HG03064 (cell line): Measurements from ENCODE around the gene TRHDE.

Experiments used
- ATAC-seq: cut with Tn5 transposase; IDR thresholded peaks from one replicate; pipeline ENCODE4 v1.9.1; 2021; ENCODE audit warnings: low read depth; ENCODE audit not compliant: unreplicated experiment

The TRHDE gene, protein sequence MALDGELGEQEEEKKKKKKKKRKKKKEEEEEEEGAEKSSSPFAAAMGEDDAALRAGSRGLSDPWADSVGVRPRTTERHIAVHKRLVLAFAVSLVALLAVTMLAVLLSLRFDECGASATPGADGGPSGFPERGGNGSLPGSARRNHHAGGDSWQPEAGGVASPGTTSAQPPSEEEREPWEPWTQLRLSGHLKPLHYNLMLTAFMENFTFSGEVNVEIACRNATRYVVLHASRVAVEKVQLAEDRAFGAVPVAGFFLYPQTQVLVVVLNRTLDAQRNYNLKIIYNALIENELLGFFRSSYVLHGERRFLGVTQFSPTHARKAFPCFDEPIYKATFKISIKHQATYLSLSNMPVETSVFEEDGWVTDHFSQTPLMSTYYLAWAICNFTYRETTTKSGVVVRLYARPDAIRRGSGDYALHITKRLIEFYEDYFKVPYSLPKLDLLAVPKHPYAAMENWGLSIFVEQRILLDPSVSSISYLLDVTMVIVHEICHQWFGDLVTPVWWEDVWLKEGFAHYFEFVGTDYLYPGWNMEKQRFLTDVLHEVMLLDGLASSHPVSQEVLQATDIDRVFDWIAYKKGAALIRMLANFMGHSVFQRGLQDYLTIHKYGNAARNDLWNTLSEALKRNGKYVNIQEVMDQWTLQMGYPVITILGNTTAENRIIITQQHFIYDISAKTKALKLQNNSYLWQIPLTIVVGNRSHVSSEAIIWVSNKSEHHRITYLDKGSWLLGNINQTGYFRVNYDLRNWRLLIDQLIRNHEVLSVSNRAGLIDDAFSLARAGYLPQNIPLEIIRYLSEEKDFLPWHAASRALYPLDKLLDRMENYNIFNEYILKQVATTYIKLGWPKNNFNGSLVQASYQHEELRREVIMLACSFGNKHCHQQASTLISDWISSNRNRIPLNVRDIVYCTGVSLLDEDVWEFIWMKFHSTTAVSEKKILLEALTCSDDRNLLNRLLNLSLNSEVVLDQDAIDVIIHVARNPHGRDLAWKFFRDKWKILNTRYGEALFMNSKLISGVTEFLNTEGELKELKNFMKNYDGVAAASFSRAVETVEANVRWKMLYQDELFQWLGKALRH

DNA sequence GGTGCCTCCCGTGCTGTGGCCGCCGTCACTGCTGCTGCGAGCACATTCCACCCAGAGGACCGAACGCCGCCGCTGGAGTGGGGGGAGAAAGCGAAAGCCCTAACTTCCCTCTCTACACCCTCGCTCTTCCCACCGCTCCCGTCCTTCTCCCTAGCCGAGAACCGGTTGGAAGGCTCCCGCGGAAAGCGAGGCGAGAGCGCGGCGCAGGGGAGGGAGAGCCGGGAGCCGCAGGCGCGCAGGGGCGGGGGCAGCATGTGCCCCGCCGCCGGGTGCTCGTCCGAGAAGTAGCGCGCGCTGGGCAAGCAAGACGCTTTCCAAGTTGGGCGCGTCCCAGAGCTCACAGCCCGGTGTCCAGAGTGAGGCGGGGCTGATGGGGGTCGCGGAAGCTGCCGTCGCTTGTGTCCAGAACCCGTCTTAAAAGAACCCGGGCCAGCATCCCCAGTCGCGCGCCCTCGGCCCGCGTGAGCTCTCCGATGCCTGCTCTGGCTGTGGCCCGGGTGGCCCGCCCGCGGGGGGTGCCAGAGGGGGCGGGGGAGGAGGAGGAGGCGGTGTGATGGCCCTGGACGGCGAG, at the start of gene TRHDE:
TRHDE (plus strand) TSS at position 280 of the 571 bp plus-strand sequence; CDS start at position 554, 274 bp downstream.
- no peak for ATAC-seq

DNA sequence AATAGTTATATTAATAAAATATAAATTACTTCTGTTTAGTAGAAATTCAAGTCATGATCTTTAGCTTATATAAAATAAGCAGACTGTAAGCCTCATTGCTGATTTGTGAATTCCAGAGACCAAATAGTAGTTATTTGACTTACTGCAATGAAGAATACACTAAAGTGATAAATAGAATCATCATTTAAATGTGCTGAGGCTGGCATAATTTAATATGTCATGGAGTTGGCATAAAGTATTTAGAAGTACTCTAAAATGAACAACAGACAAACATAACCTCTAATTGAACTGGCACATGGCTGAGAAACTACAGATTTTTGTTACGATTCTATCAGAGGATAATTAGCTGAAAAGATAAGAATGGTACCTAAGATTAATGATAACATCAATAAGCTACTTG, 45.7 kb upstream of the TRHDE start:
- no peak for ATAC-seq

DNA sequence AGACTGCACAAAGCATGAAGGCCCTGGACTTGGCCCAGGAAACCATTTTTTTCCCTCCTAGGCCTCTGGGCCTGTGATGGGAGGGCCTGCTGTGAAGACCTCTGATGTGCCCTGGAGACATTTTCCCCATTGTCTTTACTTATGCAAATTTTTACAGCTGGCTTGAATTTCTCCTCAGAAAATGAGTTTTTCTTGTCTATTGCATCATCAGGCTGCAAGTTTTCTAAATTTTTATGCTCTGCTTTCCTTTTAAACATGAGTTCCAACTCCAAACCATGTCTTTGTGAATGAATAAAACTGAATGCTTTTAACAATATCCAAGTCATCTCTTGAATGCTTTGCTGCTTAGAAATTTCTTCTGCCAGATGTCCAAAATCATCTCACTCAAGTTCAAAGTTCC, 43.7 kb upstream of the TRHDE start:
- ATAC-seq, result no peak

DNA sequence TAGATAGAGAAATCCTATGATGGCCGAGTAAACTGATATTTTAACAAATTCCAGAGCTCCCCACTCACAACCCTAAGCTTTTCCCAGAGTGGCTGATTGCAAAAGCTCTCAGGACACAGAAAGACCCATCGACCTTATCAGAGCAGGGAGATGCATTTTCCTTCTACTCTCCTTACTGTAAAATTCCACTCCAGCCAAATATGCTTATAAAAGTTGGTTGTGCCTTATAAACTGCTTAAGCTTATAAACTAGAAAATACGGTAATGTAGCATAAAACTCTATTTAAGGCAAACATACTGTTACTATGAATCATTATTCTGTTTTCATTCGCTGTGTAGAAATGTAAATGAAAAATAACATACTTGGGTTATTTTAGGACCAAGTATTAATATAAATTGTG, 41.6 kb upstream of the TRHDE start:
- ATAC-seq, result no peak

DNA sequence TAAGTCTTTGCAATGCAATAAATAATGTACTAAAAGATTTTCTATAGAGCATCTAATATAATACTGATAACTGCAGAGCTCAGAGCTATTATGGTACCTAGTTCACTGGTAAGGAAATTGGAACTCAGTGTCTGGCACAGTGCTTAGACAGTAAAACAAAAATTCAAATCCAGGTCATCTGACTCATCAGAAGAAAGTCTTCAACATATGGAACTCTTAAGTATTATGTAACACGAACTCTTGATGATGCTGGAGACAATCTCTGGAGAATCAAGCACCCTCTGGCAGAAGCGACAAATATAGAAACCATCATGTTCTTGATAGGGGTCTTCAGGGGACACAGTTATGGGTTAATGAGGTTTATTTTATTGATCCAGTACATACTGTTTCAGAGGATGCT, 37.3 kb upstream of the TRHDE start:
- no peak for ATAC-seq

DNA sequence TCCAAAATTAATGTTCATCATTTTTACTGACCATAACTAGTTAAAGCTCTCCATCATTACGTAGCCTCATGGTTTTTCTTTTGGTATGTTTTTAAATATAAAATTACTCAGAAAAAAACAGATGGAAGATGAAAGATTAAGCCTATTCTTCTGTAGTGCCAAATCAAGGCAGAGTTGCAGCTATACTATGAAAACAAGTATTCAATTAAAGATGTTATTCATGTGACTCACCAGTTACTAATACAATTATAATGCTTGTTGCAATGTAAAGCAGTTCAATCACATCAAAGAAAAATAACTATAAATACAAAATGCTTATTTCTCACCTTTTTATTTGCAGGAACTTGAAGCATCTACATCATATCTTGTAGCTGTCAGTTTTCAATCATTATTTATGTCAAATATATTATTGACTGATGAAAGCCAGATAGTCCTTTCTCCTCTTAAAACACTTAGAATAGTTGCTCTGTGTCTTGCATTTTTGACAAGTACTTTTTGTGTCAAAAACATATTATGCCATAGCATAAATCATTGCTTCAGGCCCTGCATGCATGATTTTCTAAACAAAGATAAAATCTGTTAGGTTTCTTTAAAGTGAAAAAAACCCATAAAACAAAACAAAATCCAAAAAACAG, 36.0 kb upstream of the TRHDE start:
- ATAC-seq, result no peak

DNA sequence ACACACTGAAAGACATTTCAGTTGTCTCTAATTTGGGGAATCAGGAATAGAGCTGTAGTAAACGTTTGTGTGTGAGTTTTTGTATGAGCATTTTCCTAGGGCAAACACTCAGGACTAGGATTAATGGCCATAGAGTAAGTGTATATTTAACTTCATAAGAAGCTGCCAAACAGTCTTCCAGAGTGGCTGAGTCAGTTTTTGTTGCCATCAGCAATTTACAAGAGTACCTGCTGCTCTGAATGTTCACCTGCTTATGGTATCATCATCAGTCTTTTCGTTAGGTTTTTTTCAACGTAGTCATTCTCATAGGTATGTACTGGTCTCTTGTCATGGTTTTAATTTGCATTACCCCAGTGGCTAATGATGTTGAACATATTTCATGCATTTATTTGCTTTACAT, 30.6 kb upstream of the TRHDE start:
- ATAC-seq, result no peak

DNA sequence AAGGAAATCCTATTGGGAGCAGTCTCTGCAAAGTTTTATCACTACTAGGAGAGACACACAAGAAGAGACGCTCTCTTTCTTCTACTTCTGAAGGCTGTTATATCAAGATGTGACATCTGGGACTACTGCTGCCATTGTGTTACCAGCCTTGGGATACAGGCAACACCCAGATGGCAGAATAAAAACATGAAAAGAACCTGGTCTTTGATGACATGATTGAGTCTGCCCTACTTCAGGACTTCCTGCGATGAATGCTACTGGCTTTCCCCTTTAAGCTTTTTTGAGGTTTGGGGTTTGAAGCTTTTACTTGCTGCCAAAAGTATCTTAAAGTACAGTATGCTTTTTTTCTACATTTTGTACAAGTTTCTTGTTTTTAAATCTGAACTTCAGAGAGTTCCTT, 29.2 kb upstream of the TRHDE start:
- ATAC-seq, result no peak

DNA sequence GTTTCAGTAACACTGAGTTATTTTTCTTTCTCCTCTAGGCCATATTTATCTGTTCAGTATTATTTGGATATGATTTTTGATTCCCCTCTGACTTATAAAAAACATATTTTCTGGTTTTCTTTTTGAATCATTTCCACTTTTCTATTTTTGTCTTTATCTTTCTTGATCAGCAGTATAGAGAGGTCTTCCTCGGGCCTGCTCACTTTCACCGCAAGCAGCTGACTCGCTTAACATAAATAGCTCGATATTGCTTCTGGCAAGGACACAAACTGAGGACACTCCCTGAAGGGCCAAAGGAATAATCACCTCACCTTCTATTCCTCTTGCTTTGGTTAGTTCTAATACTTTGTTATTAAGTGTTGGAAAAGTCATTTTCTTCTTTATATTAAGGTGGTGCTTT, 25.8 kb upstream of the TRHDE start:
- ATAC-seq, result no peak

DNA sequence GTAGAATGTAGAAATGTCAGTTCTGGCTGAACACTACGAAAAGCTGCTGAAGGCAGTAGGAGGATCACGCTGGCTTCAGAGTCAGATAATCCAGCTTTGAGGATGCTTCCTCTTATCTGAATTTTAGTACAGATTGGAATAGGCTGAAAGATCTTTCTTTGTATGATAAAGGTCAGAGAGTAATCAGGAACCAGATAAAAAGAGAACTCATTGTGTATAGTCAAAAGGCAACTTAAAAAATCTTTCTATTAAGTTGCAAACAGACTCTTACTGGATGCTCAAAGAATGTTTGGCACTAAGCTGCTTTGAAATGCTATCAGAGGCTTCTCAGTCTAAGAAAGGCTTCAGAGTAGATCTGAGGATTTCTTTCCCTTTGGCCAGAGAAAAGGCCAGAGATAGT, 21.8 kb upstream of the TRHDE start:
- no peak for ATAC-seq

DNA sequence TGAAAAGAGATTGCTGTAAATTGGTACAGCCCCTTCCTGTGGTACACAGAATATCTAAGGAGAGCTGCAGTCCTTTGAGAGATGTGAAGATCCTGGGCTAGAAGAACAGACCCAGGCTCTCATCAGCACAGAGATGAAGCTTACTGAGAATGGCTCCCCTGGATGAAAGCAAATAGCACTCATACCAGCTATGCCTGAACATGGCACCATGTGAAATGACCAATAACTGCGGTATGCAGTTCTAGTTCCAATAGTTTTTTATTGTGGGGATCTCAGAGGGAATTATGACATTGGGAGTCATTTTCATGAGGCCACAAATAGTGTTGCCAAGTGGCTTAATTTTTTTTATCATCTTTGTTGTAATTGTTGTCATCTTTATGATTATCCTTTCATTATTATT, 15.4 kb upstream of the TRHDE start:
- no peak for ATAC-seq

DNA sequence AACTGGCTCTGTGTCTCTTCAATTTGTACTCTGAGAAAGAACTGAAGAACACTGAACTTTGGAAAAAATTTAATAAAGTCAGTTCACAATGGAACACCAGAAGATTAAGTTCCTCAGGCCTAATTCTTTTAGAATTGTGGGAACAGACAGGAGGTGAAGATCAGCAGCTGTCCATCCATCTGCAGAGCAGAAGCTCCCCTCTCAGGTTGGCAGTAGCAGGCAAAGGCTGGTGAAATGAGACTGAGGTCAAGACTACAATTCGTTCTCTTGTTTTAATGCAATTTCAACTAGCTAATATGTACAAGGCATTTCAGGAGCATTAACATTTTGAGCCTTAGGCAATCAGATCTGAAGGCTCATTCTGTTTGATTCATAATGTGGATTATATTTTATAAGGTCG, 10.3 kb upstream of the TRHDE start:
- ATAC-seq, result no peak

DNA sequence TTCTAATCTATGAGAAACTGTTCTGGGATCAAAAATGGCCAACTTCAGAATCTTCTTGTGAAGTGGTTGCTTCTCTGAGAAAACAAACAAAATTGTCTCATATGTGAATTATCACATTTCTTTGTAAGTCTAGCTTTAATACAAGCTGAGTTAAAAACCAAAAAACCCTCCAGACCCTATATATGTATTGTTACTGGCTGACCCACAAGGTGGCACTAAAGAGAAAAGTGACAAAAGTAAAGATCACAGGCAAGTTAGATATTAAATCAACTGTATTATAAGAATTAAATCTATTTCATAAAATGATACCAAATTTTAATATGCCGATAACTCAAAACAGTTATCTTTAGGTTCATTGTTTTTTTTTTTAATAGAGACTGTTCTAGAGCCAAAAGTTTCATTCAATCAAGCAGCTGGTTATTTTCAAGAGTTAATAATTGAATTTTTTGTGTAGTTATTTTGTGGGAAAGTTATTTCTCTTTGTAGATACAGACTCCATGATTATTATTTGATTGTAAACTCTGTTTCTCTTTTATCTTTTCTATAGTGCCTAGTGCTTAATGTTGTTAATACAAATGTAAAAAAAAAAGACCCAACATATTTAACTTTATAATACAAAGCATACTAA, 7.5 kb upstream of the TRHDE start:
- no peak for ATAC-seq

DNA sequence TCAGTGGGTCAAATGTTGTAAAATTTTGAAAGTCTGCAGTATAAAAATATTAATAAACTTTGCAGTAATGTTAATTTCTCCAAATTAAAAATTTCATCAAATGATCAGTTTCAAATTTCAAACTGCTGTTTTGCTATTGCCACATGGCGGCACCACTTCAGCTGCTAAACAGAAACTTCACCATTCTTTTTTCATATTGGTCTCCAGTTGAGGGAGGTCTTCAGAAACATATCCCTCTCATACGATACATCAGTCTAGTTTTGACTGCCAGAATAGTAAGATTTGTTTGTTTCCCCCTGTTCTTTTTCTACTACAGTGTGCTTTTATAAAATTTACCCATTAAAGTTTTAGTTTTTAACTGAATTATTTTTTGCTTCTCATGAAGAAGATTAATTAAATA, 4.2 kb upstream of the TRHDE start:
- no peak for ATAC-seq

DNA sequence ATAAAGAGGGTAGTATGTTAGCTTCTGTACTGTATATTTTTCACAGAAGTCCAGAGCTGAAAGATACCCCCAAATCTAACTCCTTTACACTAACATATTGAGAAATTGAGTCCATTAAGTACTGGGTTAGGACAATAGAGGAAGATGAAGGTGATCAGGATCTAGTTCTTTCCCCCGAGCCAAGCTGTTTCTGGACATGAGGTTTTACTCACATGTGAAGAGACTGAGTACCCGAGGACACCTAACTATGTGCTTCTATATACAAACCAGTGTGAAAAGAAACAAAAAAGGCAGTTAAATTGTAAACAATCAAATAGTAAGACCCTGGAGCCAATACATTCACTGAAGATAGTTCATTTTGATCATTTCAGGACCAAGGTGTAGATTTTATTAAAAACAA, 3.8 kb upstream of the TRHDE start:
- ATAC-seq, result no peak

DNA sequence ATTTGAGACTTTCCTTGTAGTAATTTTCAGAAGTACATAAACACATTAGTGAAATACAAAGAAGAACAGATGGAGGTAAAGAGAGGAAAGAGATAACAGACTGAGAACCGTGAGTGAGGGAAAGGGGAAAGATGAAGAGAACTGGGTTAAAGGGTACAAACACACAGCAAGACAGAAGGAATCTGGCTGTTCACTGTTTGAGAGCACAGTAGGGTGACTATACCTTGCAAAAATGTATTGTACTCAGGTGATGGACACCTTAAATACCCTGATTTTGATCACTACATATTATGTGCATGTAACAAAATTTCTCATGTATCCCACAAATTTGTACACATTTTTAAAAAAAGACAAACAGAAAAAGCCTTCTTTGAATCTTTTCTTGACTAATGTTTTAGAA, 2.7 kb upstream of the TRHDE start:
- no peak for ATAC-seq

DNA sequence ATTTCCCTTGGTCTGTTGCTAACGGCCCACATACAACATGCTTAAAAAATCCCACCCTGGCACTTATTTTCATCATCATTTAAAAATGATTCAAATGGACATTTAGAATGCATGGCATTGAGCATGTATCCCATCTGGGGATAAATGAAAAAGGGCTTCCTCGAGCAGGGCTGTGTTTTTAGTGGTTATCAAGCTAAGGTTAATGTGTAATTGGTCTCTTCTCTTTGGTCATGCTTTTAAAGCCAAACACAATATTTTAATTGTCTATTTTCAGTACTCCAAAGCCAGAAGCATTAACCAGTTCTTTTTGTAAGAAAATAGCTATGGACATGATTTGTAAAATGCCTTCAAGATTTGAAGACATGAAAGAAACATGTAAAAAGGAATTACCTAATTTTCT, 1.9 kb upstream of the TRHDE start:
- ATAC-seq, result no peak

DNA sequence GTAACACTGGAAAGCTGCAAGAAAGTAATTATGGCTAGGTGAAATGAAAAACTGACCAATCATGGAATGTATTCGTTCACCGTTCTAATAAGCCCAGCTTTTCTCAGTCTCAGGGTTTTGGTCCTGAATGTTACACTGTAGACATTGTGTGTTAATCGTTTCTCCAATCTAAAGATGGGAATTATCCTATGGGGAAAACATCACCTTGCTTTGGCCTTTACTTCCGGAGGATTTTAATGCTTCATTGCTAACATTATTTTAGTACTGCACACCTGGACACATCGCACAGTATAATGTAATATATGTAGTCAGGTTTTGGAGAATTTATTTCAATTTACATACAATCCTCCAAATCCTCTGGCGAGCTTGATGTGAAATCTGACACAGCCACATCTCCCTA, 1.2 kb upstream of the TRHDE start:
- ATAC-seq, result no peak

DNA sequence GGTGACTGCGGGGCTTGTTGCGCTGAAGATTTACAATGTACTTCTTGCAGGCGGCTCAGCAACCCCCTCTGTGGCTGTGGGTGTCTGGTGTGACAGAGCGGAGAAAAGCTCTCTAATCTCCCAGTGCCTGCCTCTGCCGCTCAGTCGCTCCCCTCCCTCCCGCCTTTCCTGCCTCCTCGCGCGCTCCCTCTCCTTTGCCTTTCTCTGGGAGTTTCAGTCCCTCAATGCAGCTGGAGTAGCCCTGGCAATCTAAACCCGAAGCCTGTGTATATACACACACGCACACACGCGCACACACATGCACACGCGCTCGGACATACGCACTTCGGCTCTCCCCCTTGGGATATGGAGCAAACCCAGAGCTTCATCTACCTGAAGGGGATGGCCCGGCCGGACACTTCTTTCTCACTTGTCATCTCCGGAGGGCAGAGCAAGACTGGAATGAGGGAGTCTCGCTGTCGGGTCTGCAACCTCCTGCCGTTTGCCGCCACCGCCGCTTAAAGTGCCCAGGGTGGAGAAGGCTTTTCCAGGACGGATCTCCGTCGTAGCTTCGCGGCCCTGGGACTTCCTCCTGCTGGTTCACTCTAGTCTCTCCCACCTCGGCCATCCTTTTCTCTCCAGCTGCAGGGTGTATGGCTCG, 599 bp upstream of the TRHDE start:
- ATAC-seq, result no peak
